HepG2 (cell line): ENCODE results near the gene LRRC42. TPM values are rescaled to one million over a fixed set of nuclear protein-coding genes. Genes with fewer than 3 reads are reported as not detected.

Experiments used
- CAMTA2 ChIP-seq: sonication (generic); formaldehyde crosslinking; IDR thresholded peaks from 2 replicates; pipeline ENCODE4 v1.4.0; 2020; ENCODE audit warnings: mild to moderate bottlenecking, missing genetic modification reagents, borderline replicate concordance
- KLF12 ChIP-seq: sonication (generic); formaldehyde crosslinking; IDR thresholded peaks from 2 replicates; pipeline ENCODE4 v1.4.0; 2020; ENCODE audit warnings: missing genetic modification reagents, borderline replicate concordance
- MXI1 ChIP-seq: IDR thresholded peaks from 3 replicates; pipeline ENCODE4 v1.6.1; 2012; ENCODE audit warnings: low read depth, low read length, inconsistent platforms, borderline replicate concordance
- NAIF1 ChIP-seq: sonication (generic); formaldehyde crosslinking; IDR thresholded peaks from 2 replicates; pipeline ENCODE4 v1.5.0; 2020; ENCODE audit warnings: mild to moderate bottlenecking, missing genetic modification reagents, borderline replicate concordance
- PPARG ChIP-seq: conservative IDR thresholded peaks from 2 replicates; pipeline ENCODE4 v1.6.1; 2016; ENCODE audit warnings: missing biosample characterization, missing genetic modification reagents
- PRPF4 ChIP-seq: fragments of 200-400 bp; formaldehyde crosslinking; IDR thresholded peaks from 2 replicates; pipeline ENCODE4 v1.6.1; 2016; ENCODE audit warnings: low read length, low read depth; ENCODE audit not compliant: poor library complexity, severe bottlenecking
- SIX1 ChIP-seq: sonication (generic); formaldehyde crosslinking; IDR thresholded peaks from 2 replicates; pipeline ENCODE4 v1.4.0; 2020; ENCODE audit warnings: missing genetic modification reagents, borderline replicate concordance
- YEATS4 ChIP-seq: sonication (generic); formaldehyde crosslinking; IDR thresholded peaks from 2 replicates; pipeline ENCODE4 v1.4.0; 2020; ENCODE audit warnings: missing genetic modification reagents, borderline replicate concordance
- ZNF510 ChIP-seq: sonication (generic); formaldehyde crosslinking; IDR thresholded peaks from 2 replicates; pipeline ENCODE4 v1.4.0; 2020; ENCODE audit warnings: low read depth, mild to moderate bottlenecking, missing genetic modification reagents
- ZNF589 ChIP-seq: sonication (generic); formaldehyde crosslinking; conservative IDR thresholded peaks from 2 replicates; pipeline ENCODE4 v1.8.0; 2022; ENCODE audit warnings: mild to moderate bottlenecking, moderate library complexity, missing genetic modification reagents
- ZNF652 ChIP-seq: IDR thresholded peaks from 2 replicates; pipeline ENCODE4 v1.6.1; 2016; ENCODE audit warnings: low read depth, borderline replicate concordance
- ZSCAN31 ChIP-seq: sonication (generic); formaldehyde crosslinking; IDR thresholded peaks from 2 replicates; pipeline ENCODE4 v1.5.0; 2020; ENCODE audit warnings: low read depth, mild to moderate bottlenecking, missing genetic modification reagents
- polyA plus RNA-seq, 8 experiments: library from polyadenylated mRNA; depleted of rRNA in 3 of 8; stranded (reverse) in 7 of 8; unstranded in 1 of 8; fragments of >200 nt; fragmentation: Illumina TruSeq in 4 of 8; extraction: Trizol in 4 of 8; gene quantifications; 2 replicates each; pipeline versions ENCODE4 v1.2.1 to v1.2.3, GENCODE V29; 2011 to 2016; ENCODE audit warnings: low read depth in 4 of 8, missing spikeins in 1 of 8, mixed read lengths in 1 of 8; ENCODE audit not compliant: insufficient read depth in 1 of 8
- total RNA-seq, 5 experiments: library from RNA; depleted of rRNA; stranded (reverse); fragments of >200 nt; fragmentation: Illumina TruSeq; extraction: Trizol; gene quantifications; 2 replicates each; pipeline ENCODE4 v1.2.3, GENCODE V29; 2016; ENCODE audit warnings: low read depth in 1 of 5
- TF ChIP-seq, protein P1 (sequence below): sonication (generic); formaldehyde crosslinking; IDR thresholded peaks from 2 replicates; pipeline ENCODE4 v1.5.0; 2020; ENCODE audit warnings: mild to moderate bottlenecking, missing genetic modification reagents, borderline replicate concordance
- TF ChIP-seq, protein P2 (sequence below): sonication (generic); formaldehyde crosslinking; IDR thresholded peaks from 2 replicates; pipeline ENCODE4 v1.8.1; 2023; ENCODE audit warnings: mild to moderate bottlenecking, missing genetic modification reagents
- TF ChIP-seq, protein P3 (sequence below): sonication (generic); formaldehyde crosslinking; IDR thresholded peaks from 2 replicates; pipeline ENCODE4 v1.4.0; 2020; ENCODE audit warnings: mild to moderate bottlenecking, missing genetic modification reagents
- TF ChIP-seq, protein P4 (sequence below): IDR thresholded peaks from 2 replicates; pipeline ENCODE4 v1.6.1; 2016; ENCODE audit warnings: mild to moderate bottlenecking, missing biosample characterization, missing genetic modification reagents

The LRRC42 gene
- total and polyA plus RNA-seq, 2 of the 13 experiments (the other 11 are each of a cell fraction or from before 2014, with no cell fraction given): 30.6 to 43.6 TPM

DNA sequence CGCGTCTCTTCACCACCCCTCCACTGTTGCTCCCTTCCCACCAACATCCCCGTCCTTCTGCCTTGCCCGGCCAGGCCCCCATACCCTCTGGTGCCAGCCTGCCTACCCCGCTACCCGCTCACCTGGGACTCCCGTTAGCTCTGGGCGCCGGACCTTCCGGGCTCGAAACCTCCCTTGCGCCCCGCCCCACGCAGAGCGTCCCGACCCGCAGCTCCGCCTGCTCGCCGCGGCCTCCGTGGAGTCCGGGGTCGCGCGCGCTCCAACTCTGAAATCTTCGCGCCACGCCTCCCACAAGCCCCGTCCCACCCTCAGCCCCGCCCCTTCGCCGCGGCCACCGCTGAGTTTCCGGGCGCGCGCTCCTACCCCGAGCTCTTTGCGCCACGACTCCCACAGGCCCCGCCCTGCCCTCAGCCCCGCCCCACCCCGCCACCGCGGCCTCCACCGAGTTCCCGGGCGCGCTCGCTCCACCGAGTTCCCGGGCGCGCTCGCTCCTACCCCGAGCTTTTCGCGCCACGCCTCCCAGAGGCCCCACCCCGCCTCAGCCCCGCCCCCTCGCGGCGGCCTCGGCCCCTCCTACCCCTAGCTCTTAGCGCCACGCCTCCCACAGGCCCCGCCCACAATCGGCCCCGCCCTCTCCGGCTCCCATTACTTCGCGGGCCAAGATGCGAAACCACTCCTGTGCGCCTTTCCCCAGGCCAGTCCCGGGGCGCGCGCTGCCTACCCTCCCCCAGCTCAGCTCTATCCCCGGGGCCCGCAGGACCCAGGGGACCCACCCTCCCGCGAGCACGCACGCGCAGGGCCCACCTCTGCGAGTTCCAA, 508 bp upstream of the LRRC42 start, which contains the start of gene IFT25 (continued):
- no peak for TF ChIP-seq ZNF652 (CRISPR knock-in tag)
- TF ChIP-seq PRPF4: no peak
- 0 out of 2 replicates have a peak, but pooled peaks have one; percentile 6 for TF ChIP-seq PPARG (CRISPR knock-in tag)
- TF ChIP-seq CAMTA2 (CRISPR knock-in tag): peak; percentile 87; the same call in 1 of the 2 replicates
- TF ChIP-seq YEATS4 (CRISPR knock-in tag): peak; percentile 88; the same call in 1 of the 2 replicates
- TF ChIP-seq, protein P1, sequence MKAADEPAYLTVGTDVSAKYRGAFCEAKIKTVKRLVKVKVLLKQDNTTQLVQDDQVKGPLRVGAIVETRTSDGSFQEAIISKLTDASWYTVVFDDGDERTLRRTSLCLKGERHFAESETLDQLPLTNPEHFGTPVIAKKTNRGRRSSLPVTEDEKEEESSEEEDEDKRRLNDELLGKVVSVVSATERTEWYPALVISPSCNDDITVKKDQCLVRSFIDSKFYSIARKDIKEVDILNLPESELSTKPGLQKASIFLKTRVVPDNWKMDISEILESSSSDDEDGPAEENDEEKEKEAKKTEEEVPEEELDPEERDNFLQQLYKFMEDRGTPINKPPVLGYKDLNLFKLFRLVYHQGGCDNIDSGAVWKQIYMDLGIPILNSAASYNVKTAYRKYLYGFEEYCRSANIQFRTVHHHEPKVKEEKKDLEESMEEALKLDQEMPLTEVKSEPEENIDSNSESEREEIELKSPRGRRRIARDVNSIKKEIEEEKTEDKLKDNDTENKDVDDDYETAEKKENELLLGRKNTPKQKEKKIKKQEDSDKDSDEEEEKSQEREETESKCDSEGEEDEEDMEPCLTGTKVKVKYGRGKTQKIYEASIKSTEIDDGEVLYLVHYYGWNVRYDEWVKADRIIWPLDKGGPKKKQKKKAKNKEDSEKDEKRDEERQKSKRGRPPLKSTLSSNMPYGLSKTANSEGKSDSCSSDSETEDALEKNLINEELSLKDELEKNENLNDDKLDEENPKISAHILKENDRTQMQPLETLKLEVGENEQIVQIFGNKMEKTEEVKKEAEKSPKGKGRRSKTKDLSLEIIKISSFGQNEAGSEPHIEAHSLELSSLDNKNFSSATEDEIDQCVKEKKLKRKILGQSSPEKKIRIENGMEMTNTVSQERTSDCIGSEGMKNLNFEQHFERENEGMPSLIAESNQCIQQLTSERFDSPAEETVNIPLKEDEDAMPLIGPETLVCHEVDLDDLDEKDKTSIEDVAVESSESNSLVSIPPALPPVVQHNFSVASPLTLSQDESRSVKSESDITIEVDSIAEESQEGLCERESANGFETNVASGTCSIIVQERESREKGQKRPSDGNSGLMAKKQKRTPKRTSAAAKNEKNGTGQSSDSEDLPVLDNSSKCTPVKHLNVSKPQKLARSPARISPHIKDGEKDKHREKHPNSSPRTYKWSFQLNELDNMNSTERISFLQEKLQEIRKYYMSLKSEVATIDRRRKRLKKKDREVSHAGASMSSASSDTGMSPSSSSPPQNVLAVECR (CRISPR knock-in tag): peak; percentile 86
- no peak for TF ChIP-seq SIX1 (CRISPR knock-in tag)
- TF ChIP-seq MXI1: peak; percentile 25; the same call in 1 of the 3 replicates
- TF ChIP-seq ZNF510: no peak
- TF ChIP-seq KLF12 (CRISPR knock-in tag): 0 out of 2 replicates have a peak, but pooled peaks have one; percentile 52
- TF ChIP-seq, protein P2, sequence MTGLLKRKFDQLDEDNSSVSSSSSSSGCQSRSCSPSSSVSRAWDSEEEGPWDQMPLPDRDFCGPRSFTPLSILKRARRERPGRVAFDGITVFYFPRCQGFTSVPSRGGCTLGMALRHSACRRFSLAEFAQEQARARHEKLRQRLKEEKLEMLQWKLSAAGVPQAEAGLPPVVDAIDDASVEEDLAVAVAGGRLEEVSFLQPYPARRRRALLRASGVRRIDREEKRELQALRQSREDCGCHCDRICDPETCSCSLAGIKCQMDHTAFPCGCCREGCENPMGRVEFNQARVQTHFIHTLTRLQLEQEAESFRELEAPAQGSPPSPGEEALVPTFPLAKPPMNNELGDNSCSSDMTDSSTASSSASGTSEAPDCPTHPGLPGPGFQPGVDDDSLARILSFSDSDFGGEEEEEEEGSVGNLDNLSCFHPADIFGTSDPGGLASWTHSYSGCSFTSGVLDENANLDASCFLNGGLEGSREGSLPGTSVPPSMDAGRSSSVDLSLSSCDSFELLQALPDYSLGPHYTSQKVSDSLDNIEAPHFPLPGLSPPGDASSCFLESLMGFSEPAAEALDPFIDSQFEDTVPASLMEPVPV: no peak
- TF ChIP-seq NAIF1 (CRISPR knock-in tag): peak; percentile 62; the same call in 1 of the 2 replicates
- TF ChIP-seq, protein P3, sequence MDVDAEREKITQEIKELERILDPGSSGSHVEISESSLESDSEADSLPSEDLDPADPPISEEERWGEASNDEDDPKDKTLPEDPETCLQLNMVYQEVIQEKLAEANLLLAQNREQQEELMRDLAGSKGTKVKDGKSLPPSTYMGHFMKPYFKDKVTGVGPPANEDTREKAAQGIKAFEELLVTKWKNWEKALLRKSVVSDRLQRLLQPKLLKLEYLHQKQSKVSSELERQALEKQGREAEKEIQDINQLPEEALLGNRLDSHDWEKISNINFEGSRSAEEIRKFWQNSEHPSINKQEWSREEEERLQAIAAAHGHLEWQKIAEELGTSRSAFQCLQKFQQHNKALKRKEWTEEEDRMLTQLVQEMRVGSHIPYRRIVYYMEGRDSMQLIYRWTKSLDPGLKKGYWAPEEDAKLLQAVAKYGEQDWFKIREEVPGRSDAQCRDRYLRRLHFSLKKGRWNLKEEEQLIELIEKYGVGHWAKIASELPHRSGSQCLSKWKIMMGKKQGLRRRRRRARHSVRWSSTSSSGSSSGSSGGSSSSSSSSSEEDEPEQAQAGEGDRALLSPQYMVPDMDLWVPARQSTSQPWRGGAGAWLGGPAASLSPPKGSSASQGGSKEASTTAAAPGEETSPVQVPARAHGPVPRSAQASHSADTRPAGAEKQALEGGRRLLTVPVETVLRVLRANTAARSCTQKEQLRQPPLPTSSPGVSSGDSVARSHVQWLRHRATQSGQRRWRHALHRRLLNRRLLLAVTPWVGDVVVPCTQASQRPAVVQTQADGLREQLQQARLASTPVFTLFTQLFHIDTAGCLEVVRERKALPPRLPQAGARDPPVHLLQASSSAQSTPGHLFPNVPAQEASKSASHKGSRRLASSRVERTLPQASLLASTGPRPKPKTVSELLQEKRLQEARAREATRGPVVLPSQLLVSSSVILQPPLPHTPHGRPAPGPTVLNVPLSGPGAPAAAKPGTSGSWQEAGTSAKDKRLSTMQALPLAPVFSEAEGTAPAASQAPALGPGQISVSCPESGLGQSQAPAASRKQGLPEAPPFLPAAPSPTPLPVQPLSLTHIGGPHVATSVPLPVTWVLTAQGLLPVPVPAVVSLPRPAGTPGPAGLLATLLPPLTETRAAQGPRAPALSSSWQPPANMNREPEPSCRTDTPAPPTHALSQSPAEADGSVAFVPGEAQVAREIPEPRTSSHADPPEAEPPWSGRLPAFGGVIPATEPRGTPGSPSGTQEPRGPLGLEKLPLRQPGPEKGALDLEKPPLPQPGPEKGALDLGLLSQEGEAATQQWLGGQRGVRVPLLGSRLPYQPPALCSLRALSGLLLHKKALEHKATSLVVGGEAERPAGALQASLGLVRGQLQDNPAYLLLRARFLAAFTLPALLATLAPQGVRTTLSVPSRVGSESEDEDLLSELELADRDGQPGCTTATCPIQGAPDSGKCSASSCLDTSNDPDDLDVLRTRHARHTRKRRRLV (CRISPR knock-in tag): no peak
- TF ChIP-seq ZNF589 (CRISPR knock-in tag): peak; percentile 63
- no peak; the same call in 1 of the 2 replicates for TF ChIP-seq ZSCAN31
- TF ChIP-seq, protein P4, sequence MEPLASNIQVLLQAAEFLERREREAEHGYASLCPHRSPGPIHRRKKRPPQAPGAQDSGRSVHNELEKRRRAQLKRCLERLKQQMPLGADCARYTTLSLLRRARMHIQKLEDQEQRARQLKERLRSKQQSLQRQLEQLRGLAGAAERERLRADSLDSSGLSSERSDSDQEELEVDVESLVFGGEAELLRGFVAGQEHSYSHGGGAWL (CRISPR knock-in tag): 0 out of 2 replicates have a peak, but pooled peaks have one; percentile 19
